ENCODE measurements around the gene SLC50A1.

- TF ChIP-seq CTCF (IDR thresholded peaks at IDR 0.05 in 8 of 11, conservative IDR thresholded peaks at IDR 0.05 in 3 of 11) (no peak), POLR2A (IDR thresholded peaks at IDR 0.05) (no peak)
These were observed 24.8 kb upstream of the SLC50A1 start for GRCh38 chr1:155110826-155111225.
